HG03064 (cell line): ENCODE data around the gene MCC.
A peak's percentile ranks its signal among the peaks of the same experiment; 100 is the strongest.

Source experiments
- ATAC-seq: cut with Tn5 transposase; IDR thresholded peaks from one replicate; pipeline ENCODE4 v1.9.1; 2021; ENCODE audit warnings: low read depth; ENCODE audit not compliant: unreplicated experiment

The MCC gene

GRCh38 chr5:113330533-113331208 is 157.6 kb downstream of the MCC start:
- peak; percentile 82 for ATAC-seq

- no peak for ATAC-seq
Observed at GRCh38 chr5:113329981-113330380, 158.3 kb downstream of the MCC start.

GRCh38 chr5:113325054-113325453 is 163.2 kb downstream of the MCC start:
- ATAC-seq = no peak

- no peak for ATAC-seq
Observed at GRCh38 chr5:113321276-113321675, 167.0 kb downstream of the MCC start.

- no peak for ATAC-seq
Observed at GRCh38 chr5:113320273-113320780, 167.9 kb downstream of the MCC start.

- ATAC-seq = no peak
Observed at GRCh38 chr5:113319256-113320053, 168.8 kb downstream of the MCC start.

- ATAC-seq = no peak
Observed at GRCh38 chr5:113317636-113318035, 170.6 kb downstream of the MCC start.

- ATAC-seq = no peak
Observed at GRCh38 chr5:113311301-113311700, 177.0 kb downstream of the MCC start.

GRCh38 chr5:113302120-113302519 is 186.1 kb downstream of the MCC start:
- no peak for ATAC-seq

GRCh38 chr5:113299591-113299990 is 188.7 kb downstream of the MCC start:
- no peak for ATAC-seq

- no peak for ATAC-seq
Observed at GRCh38 chr5:113296676-113297075, 191.6 kb downstream of the MCC start.

- ATAC-seq = no peak
Observed at GRCh38 chr5:113295111-113295539, 193.1 kb downstream of the MCC start.

- peak; percentile 95 for ATAC-seq
Observed at GRCh38 chr5:113294311-113295110, 193.7 kb downstream of the MCC start.

- peak; percentile 32 for ATAC-seq
Observed at GRCh38 chr5:113293975-113294310, 194.3 kb downstream of the MCC start.

- ATAC-seq = no peak
Observed at GRCh38 chr5:113293068-113293974, 194.9 kb downstream of the MCC start.

- no peak for ATAC-seq
Observed at GRCh38 chr5:113292462-113292861, 195.8 kb downstream of the MCC start.

- ATAC-seq = no peak
Observed at GRCh38 chr5:113283558-113283957, 204.7 kb downstream of the MCC start.

GRCh38 chr5:113282472-113282871 is 205.8 kb downstream of the MCC start:
- ATAC-seq = no peak

GRCh38 chr5:113281194-113281593 is 207.1 kb downstream of the MCC start:
- ATAC-seq = no peak

- ATAC-seq = no peak
Observed at GRCh38 chr5:113280541-113280940, 207.7 kb downstream of the MCC start.
